Adipocyte (in vitro differentiated cells): Measurements from ENCODE around the gene NFIA.

Source experiments
- DNase-seq: peaks from one replicate; pipeline ENCODE4 v3.0.0-alpha.2; 2015; ENCODE audit warnings: low read depth
- H3K27me3 ChIP-seq: replicated peaks from 2 replicates; pipeline ENCODE4 v1.7.0; 2013; ENCODE audit warnings: mild to moderate bottlenecking, low read length, moderate library complexity; ENCODE audit not compliant: control insufficient read depth, insufficient read depth
- H3K36me3 ChIP-seq: 2 replicates; pipeline ENCODE4 v1.7.0; 2013; ENCODE audit warnings: low read length, mild to moderate bottlenecking, moderate library complexity; ENCODE audit not compliant: control insufficient read depth, insufficient read depth, severe bottlenecking
- H3K4me1 ChIP-seq: 2 replicates; pipeline ENCODE4 v1.7.0; 2013; ENCODE audit warnings: mild to moderate bottlenecking, low read length, moderate library complexity; ENCODE audit not compliant: control insufficient read depth, insufficient read depth
- H3K4me3 ChIP-seq: 2 replicates; pipeline ENCODE4 v1.7.0; 2013; ENCODE audit warnings: mild to moderate bottlenecking, low read length, moderate library complexity
- H3K9ac ChIP-seq: 2 replicates; pipeline ENCODE4 v1.7.0; 2013; ENCODE audit warnings: mild to moderate bottlenecking, low read length, moderate library complexity
- H3K9me3 ChIP-seq: 2 replicates; pipeline ENCODE4 v1.7.0; 2013; ENCODE audit warnings: mild to moderate bottlenecking, low read length, moderate library complexity; ENCODE audit not compliant: control insufficient read depth

Gene NFIA

GRCh38 chr1:61220536-61220935 is 138.2 kb downstream of the NFIA start:
- no peak for DNase-seq
- H3K9ac ChIP-seq: no peak overlapping the region
- H3K27me3 ChIP-seq: no peaks in the 10 kb centered on the region
- H3K9me3 ChIP-seq: no peaks in the 10 kb centered on the region
- H3K4me3 ChIP-seq: no peak overlapping the region
- H3K4me1 ChIP-seq: peaks cover 51% of the 10 kb centered on the region
- H3K36me3 ChIP-seq: no peaks in the 10 kb centered on the region

GRCh38 chr1:61221642-61222041 is 139.3 kb downstream of the NFIA start:
- Histone ChIP-seq H3K36me3 (no peaks in the 10 kb centered on the region), H3K4me3 (peak overlapping the region; percentile 52), H3K9me3 (no peaks in the 10 kb centered on the region), H3K27me3 (no peaks in the 10 kb centered on the region), H3K9ac (peak overlapping the region; percentile 44), H3K4me1 (peaks cover 56% of the 10 kb centered on the region)
- no peak for DNase-seq

- H3K9ac ChIP-seq: peak overlapping the region; percentile 44
- H3K27me3 ChIP-seq: no peaks in the 10 kb centered on the region
- no peaks in the 10 kb centered on the region for H3K9me3 ChIP-seq
- H3K4me1 ChIP-seq: peaks cover 61% of the 10 kb centered on the region
- no peaks in the 10 kb centered on the region for H3K36me3 ChIP-seq
- H3K4me3 ChIP-seq: no peak overlapping the region
- no peak for DNase-seq
Observed at GRCh38 chr1:61222240-61222639, 139.9 kb downstream of the NFIA start.

- H3K9me3 ChIP-seq: no peaks in the 10 kb centered on the region
- no peak overlapping the region for H3K4me3 ChIP-seq
- H3K36me3 ChIP-seq: no peaks in the 10 kb centered on the region
- H3K27me3 ChIP-seq: no peaks in the 10 kb centered on the region
- peaks cover 62% of the 10 kb centered on the region for H3K4me1 ChIP-seq
- DNase-seq: peak; percentile 19
- H3K9ac ChIP-seq: no peak overlapping the region
Observed at GRCh38 chr1:61223140-61223539, 140.8 kb downstream of the NFIA start.

- no peak for DNase-seq
- H3K27me3 ChIP-seq: no peaks in the 10 kb centered on the region
- H3K4me1 ChIP-seq: peaks cover 63% of the 10 kb centered on the region
- no peak overlapping the region for H3K4me3 ChIP-seq
- no peak overlapping the region for H3K9ac ChIP-seq
- H3K36me3 ChIP-seq: no peaks in the 10 kb centered on the region
- H3K9me3 ChIP-seq: no peaks in the 10 kb centered on the region
Observed at GRCh38 chr1:61224609-61225008, 142.2 kb downstream of the NFIA start.

GRCh38 chr1:61225478-61225877 is 143.1 kb downstream of the NFIA start:
- Histone ChIP-seq H3K27me3 (no peaks in the 10 kb centered on the region), H3K4me3 (no peak overlapping the region), H3K36me3 (no peaks in the 10 kb centered on the region), H3K9ac (no peak overlapping the region), H3K4me1 (peaks cover 62% of the 10 kb centered on the region), H3K9me3 (no peaks in the 10 kb centered on the region)
- no peak for DNase-seq

- Histone ChIP-seq H3K9me3 (no peaks in the 10 kb centered on the region), H3K4me1 (peaks cover 48% of the 10 kb centered on the region), H3K4me3 (peak overlapping the region; percentile 84), H3K9ac (peak overlapping the region; percentile 86), H3K36me3 (no peaks in the 10 kb centered on the region), H3K27me3 (no peaks in the 10 kb centered on the region)
- DNase-seq: peak; percentile 36
Observed at GRCh38 chr1:61226791-61227567, 144.6 kb downstream of the NFIA start.

- Histone ChIP-seq H3K9ac (peak overlapping the region; percentile 86), H3K36me3 (no peaks in the 10 kb centered on the region), H3K27me3 (no peaks in the 10 kb centered on the region), H3K9me3 (no peaks in the 10 kb centered on the region), H3K4me3 (peak overlapping the region; percentile 84), H3K4me1 (peaks cover 42% of the 10 kb centered on the region)
- no peak for DNase-seq
Observed at GRCh38 chr1:61227857-61228550, 145.6 kb downstream of the NFIA start.

GRCh38 chr1:61230523-61230922 is 148.2 kb downstream of the NFIA start:
- Histone ChIP-seq H3K9ac (no peak overlapping the region), H3K4me3 (no peak overlapping the region), H3K9me3 (no peaks in the 10 kb centered on the region), H3K27me3 (no peaks in the 10 kb centered on the region), H3K36me3 (no peaks in the 10 kb centered on the region), H3K4me1 (peaks cover 28% of the 10 kb centered on the region)
- DNase-seq: no peak

- no peak overlapping the region for H3K9ac ChIP-seq
- no peak for DNase-seq
- no peaks in the 10 kb centered on the region for H3K9me3 ChIP-seq
- H3K4me1 ChIP-seq: peaks cover 18% of the 10 kb centered on the region
- H3K4me3 ChIP-seq: no peak overlapping the region
- H3K27me3 ChIP-seq: no peaks in the 10 kb centered on the region
- no peaks in the 10 kb centered on the region for H3K36me3 ChIP-seq
Observed at GRCh38 chr1:61231795-61232194, 149.4 kb downstream of the NFIA start.

GRCh38 chr1:61233121-61233660 is 150.8 kb downstream of the NFIA start:
- peaks cover 10% of the 10 kb centered on the region for H3K4me1 ChIP-seq
- H3K9ac ChIP-seq: no peak overlapping the region
- no peaks in the 10 kb centered on the region for H3K36me3 ChIP-seq
- no peaks in the 10 kb centered on the region for H3K9me3 ChIP-seq
- no peak overlapping the region for H3K4me3 ChIP-seq
- H3K27me3 ChIP-seq: no peaks in the 10 kb centered on the region
- no peak for DNase-seq
